Measurements from ENCODE around the gene ITGB1. TPM values are rescaled to one million over a fixed set of nuclear protein-coding genes. Genes with fewer than 3 reads are reported as not detected.
"Not testable (repeated sequence)": the region's sequence is repeated elsewhere in the genome, so short reads cannot be mapped to it uniquely, and the experiment has no call there.

ITGB1 gene
- total and polyA plus RNA-seq, 9 of the 15 experiments (the other 6 are each of a cell fraction or from before 2014, with no cell fraction given): 40.2 to 194 (median 155) TPM

GRCh38 chr10:32895200-32895968 is 62.6 kb downstream of the ITGB1 start:
- H3K27ac ChIP-seq (ENCODE audit: extremely low read depth, low read depth, low read length); BruUV-seq (replicated peaks); H3K27me3 ChIP-seq (ENCODE audit: control insufficient read depth in 2 of 2, insufficient read depth in 2 of 2, low read length in 2 of 2); H3K9ac ChIP-seq (ENCODE audit: insufficient read depth in 1 of 2, low read depth in 2 of 2, low read length in 2 of 2); H3K9me3 ChIP-seq (replicated peaks; ENCODE audit: control insufficient read depth, insufficient read depth, low read depth, low read length); DNase-seq (ENCODE audit: extremely low read depth in 1 of 4, low spot score in 3 of 4); POLR2A ChIA-PET; CTCF ChIA-PET (ENCODE audit: low intra/inter-chr PET ratio); ATAC-seq; H3K4me2 ChIP-seq (ENCODE audit: insufficient read depth, low read length); intact Hi-C loops (cut with micrococcal nuclease); H3K79me2 ChIP-seq (ENCODE audit: control insufficient read depth, insufficient read depth, low read length); H2AFZ ChIP-seq (ENCODE audit: low read depth, low read length); H3K4me1 ChIP-seq (replicated peaks in 1 of 2; ENCODE audit: control insufficient read depth in 2 of 2, insufficient read depth in 2 of 2, low read length in 2 of 2); FAIRE-seq; in situ Hi-C loops (cut with MboI); H4K20me1 ChIP-seq (replicated peaks; ENCODE audit: control insufficient read depth, insufficient read depth, low read length); H3K4me3 ChIP-seq; H3K9me1 ChIP-seq (ENCODE audit: control insufficient read depth, insufficient read depth, low read length): not testable (repeated sequence)
- H3K36me3 ChIP-seq (ENCODE audit: control insufficient read depth, insufficient read depth, low read length): peaks cover 34% of the 10 kb centered on the region
- WGBS (ENCODE audit: insufficient coverage, low coverage, missing lambda C conversion rate): 82% methylated on average over 7 of the region's 7 CpGs
- 0 out of 2 replicates have a peak, but pooled peaks have one; percentile 14 for TF ChIP-seq NFIC (IDR thresholded peaks at IDR 0.05)

- Histone ChIP-seq H2AFZ (ENCODE audit: low read depth, low read length) (no peak overlapping the region), H3K36me3 (ENCODE audit: control insufficient read depth, insufficient read depth, low read length) (peaks cover 32% of the 10 kb centered on the region), H3K9me1 (ENCODE audit: control insufficient read depth, insufficient read depth, low read length) (no peaks in the 10 kb centered on the region), H3K4me2 (ENCODE audit: insufficient read depth, low read length) (no peak overlapping the region), H3K27me3 (ENCODE audit: control insufficient read depth in 2 of 2, insufficient read depth in 2 of 2, low read length in 2 of 2) (no peaks in the 10 kb centered on the region; a peak in 2 of 5 replicates), H3K4me3 (no peak overlapping the region), H3K79me2 (ENCODE audit: control insufficient read depth, insufficient read depth, low read length) (no peaks in the 10 kb centered on the region), H3K9me3 (replicated peaks; ENCODE audit: control insufficient read depth, insufficient read depth, low read depth, low read length) (no peaks in the 10 kb centered on the region), H3K9ac (ENCODE audit: insufficient read depth in 1 of 2, low read depth in 2 of 2, low read length in 2 of 2) (no peak overlapping the region), H3K27ac (ENCODE audit: extremely low read depth, low read depth, low read length) (no peak overlapping the region), H4K20me1 (replicated peaks; ENCODE audit: control insufficient read depth, insufficient read depth, low read length) (no peaks in the 10 kb centered on the region), H3K4me1 (replicated peaks in 1 of 2; ENCODE audit: control insufficient read depth in 2 of 2, insufficient read depth in 2 of 2, low read length in 2 of 2) (no peaks in the 10 kb centered on the region; a peak in 2 of 5 replicates)
- CTCF ChIA-PET (ENCODE audit: low intra/inter-chr PET ratio): no interaction called here
- intact Hi-C loops (cut with micrococcal nuclease): no loop called here
- WGBS (ENCODE audit: insufficient coverage, low coverage, missing lambda C conversion rate): 56% methylated on average over 2 of the region's 2 CpGs
- DNase-seq (ENCODE audit: extremely low read depth in 1 of 4, low spot score in 3 of 4): no peak
- peak; percentile 50; the same call in 1 of the 2 replicates for TF ChIP-seq CREB3 (tag; conservative IDR thresholded peaks at IDR 0.05; ENCODE audit: low read depth)
- TF ChIP-seq GTF2E2 (tag; IDR thresholded peaks at IDR 0.05): no peak
- peak; percentile 28; the same call in 1 of the 2 replicates for TF ChIP-seq PTTG1 (tag; IDR thresholded peaks at IDR 0.05; ENCODE audit: low read depth)
- in situ Hi-C loops (cut with MboI): no loop called here
- BruUV-seq (replicated peaks): no TSS peak
- ATAC-seq: no peak
- FAIRE-seq: no peak
- POLR2A ChIA-PET: interaction anchor here (1.3 kb wide), 1 partner anchor 12 kb away, joined by 4 read pairs; no protein-coding TSS in a partner anchor
Measured at GRCh38 chr10:32893916-32894664, 63.9 kb downstream of the ITGB1 start.
